Bronchial epithelial cell (primary cell): ENCODE measurements around the gene ACSL6. TPM values are rescaled to one million over a fixed set of nuclear protein-coding genes. Genes with fewer than 3 reads are reported as not detected.

Experiments
- DNase-seq: peaks from one replicate; pipeline ENCODE4 v3.0.0-alpha.2; 2010; ENCODE audit warnings: low read depth
- FAIRE-seq: peaks from 2 replicates; lab custom pipeline; 2011; peaks lifted over from hg19 to GRCh38; lab: Jason Lieb, UNC
- H3K27me3 ChIP-seq: 2 replicates; pipeline ENCODE4 v1.5.1; 2011; ENCODE audit warnings: low read length; ENCODE audit not compliant: control insufficient read depth, insufficient read depth
- H3K36me3 ChIP-seq: 2 replicates; pipeline ENCODE4 v1.5.1; 2011; ENCODE audit warnings: low read length; ENCODE audit not compliant: control insufficient read depth, insufficient read depth
- H3K4me3 ChIP-seq: 2 replicates; pipeline ENCODE4 v1.5.1; 2011; ENCODE audit warnings: mild to moderate bottlenecking, low read depth, low read length, control low read depth
- CTCF ChIP-seq: IDR thresholded peaks from 2 replicates; pipeline ENCODE4 v1.5.1; 2011; ENCODE audit warnings: mild to moderate bottlenecking, moderate library complexity, low read length, control low read depth, inconsistent platforms; ENCODE audit not compliant: insufficient read depth, severe bottlenecking
- total RNA-seq: library from RNA; depleted of rRNA; stranded (reverse); fragments of >200 nt; gene quantifications from 2 replicates; pipeline ENCODE4 v1.2.1, GENCODE V29; 2014

ACSL6 gene
- total RNA-seq, 1 donor from 2014 or later: 0.26 TPM

GRCh38 chr5:131999441-132000240 is 11.8 kb downstream of the ACSL6 start:
- FAIRE-seq (peak; percentile 23), DNase-seq (no peak)
- Histone ChIP-seq H3K27me3 (no peaks in the 10 kb centered on the region), H3K36me3 (no peaks in the 10 kb centered on the region), H3K4me3 (no peak overlapping the region)
- TF ChIP-seq CTCF: no peak

- no peak for FAIRE-seq
- no peak for DNase-seq
Observed at GRCh38 chr5:131999041-131999440, 12.4 kb downstream of the ACSL6 start.

GRCh38 chr5:131998431-131999040 is 12.9 kb downstream of the ACSL6 start:
- FAIRE-seq: peak; percentile 18
- no peak for TF ChIP-seq CTCF
- H3K36me3 ChIP-seq: no peaks in the 10 kb centered on the region
- no peaks in the 10 kb centered on the region for H3K27me3 ChIP-seq
- no peak overlapping the region for H3K4me3 ChIP-seq
- DNase-seq: no peak

More at GRCh38 chr5:131999041-131999440, 12.4 kb downstream of the ACSL6 start:
- no peak for TF ChIP-seq CTCF
- Histone ChIP-seq H3K4me3 (no peak overlapping the region), H3K27me3 (no peaks in the 10 kb centered on the region), H3K36me3 (no peaks in the 10 kb centered on the region)

- no peak overlapping the region for H3K4me3 ChIP-seq
- H3K27me3 ChIP-seq: no peaks in the 10 kb centered on the region
- FAIRE-seq: peak; percentile 92
- TF ChIP-seq CTCF: no peak
- DNase-seq: no peak
- no peaks in the 10 kb centered on the region for H3K36me3 ChIP-seq
Observed at GRCh38 chr5:131997727-131998117, 13.7 kb downstream of the ACSL6 start.

- Histone ChIP-seq H3K4me3 (no peak overlapping the region), H3K27me3 (no peaks in the 10 kb centered on the region), H3K36me3 (no peaks in the 10 kb centered on the region)
- DNase-seq (no peak), FAIRE-seq (no peak)
- no peak for TF ChIP-seq CTCF
Observed at GRCh38 chr5:131997026-131997726, 14.3 kb downstream of the ACSL6 start.
